NCI-H510A treated with DMSO at 0.1 percent for 48 hours (cell line): ENCODE results near the gene GPANK1.

Experiments used
- DNase-seq: peaks from one replicate; lab custom pipeline; 2025; lab: John Stamatoyannopoulos, UW

GPANK1 gene

DNA sequence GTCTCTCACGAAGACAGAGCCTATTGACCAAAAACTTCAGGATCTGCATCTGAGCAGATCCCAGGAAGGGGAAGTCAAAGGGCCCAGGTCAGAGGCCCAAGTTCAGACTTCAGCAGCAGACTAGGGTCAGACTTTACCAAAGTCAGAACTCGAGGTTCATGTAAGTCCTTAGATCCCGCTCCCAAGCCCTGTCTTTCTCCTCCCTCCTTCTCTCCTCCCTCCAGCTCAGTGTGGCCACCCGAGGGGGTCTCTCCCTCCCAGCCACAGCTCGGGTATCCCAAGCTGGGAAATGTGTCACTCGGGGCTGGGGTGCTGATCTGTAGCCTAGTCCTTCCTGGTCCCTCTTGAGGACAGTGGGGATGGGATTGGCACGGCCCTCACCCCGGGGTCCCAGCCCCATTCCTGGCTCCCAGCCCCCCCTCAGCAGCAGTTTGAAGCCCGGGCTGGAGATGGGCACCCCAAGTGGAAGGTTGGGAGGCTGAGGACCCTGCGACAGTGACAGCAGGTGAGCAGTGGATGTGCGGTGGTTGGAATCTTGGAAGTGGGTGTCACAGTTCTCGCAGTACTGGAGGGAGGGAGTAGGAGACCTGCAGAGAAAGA, 2.6 kb downstream of the GPANK1 start:
- no peak for DNase-seq

DNA sequence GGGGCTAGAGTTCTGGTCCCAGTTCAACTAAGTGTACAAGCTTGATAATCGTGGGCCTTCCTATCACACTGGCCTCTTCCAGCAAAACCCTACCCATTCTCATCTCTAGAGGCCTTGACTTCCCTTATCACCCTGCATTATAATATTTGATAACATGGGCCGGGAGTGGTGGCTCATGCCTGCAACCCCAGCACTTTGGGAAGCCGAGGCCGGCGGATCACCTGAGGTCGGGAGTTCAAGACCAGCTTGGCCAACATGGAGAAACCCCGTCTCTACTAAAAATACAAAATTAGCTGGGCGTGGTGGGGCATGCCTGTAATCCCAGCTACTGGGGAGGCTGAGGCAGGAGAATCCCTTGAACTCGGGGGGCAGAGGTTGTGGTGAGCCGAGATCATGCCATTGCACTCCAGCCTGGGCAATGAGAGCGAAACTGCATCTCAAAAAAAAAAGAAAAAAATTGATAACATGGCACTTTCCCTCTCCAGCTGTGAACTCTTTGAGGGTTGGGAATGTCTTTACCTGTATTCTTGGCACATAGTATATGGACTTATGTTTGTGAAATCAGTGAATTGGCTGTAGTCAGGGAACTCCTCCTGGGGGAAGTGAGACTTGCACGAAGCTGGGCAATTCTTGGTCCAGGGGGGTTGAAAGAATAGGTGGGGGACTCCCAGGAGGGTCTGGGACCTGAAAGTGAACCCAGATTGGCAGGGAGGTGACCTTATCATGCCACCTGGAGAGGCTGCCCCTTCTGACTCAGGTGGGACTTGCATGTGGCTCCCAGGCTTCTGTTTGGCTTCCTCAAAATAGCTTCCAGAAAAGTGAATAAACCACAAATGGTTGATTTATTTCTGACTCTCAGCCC, 3.3 kb downstream of the GPANK1 start:
- DNase-seq = no peak

DNA sequence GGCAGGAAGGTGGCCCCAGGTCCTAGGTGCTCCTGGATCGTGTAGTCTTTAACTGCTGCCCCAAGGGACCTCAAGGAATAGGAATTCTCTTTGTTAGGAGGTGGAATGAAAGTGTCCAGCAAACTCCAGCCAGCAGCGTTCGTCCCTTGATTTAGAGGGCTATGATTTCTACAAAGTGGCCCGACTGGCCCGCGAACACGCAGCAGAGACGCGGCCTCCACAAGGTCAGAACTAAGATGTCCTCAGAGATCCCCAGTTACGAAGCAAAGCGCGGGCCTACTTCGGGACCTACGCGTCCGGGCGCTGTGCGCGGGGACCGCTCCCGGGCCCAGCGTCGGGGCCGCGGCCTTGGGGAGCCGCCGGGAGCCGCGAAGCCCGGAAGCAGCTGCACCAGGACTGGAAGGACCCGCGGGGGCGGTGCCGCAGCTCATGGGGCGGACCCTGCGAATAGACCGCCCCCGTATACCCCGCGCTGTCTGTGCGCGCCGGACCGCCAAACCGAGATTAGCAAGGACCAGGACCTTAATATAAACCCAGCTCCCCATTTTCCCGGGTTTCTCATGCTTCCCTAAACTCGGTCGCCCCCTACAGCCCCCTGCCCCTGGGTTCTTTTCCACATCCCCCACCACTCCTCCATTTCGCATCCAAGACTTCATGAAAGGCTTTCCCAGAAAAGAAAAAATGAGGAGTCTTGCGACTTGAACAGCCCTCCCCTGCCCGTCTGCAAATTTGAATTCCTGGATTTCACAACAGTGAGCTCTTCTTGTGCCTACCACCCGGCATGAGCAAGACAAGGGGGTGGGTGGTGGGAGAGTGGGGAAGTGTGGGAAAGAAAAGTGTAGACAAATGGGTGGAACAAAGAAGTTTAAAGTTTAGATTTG, 4.2 kb downstream of the GPANK1 start, which contains the start of gene C6orf47:
Gene C6orf47 (minus strand): TSS at position 398 of the 881 bp plus-strand sequence. CDS start 831 bp downstream, outside the sequence.
- DNase-seq = peak; percentile 88

DNA sequence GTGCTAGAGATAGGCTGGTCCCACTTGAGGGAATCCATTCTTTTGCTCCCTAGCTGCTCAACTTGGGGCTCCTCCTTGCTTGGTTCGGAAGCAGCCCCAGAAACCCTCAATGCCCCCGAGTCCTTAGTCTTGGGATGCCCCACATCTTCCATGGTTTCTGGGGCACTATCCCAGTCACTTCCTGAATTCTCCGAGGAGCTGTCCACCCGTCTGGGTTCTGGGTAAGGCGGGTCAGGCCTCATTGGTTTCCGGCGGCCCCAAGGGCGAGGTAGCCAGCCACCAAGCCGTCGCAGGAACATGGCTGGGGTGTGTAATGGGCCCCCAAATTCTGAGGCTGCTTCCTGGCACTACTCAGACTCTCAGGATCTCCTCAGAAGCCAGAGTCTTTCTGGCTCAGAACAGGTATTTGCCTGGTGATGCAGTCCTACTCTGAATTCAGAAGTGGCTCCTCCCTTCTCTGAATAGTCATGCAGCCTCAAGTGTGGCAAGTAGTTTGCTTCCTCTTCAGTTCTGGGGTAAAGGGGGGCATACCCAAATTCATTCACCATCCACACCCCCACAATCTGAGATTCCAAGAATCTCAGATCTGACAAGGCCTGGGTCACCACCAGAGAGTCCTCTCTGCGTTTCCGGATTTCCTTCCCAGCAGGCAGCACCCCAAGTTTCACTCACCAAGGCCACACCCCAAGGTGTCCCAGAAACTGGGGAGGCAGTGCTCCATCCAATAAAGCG, 5.0 kb downstream of the GPANK1 start:
- DNase-seq = peak; percentile 30

DNA sequence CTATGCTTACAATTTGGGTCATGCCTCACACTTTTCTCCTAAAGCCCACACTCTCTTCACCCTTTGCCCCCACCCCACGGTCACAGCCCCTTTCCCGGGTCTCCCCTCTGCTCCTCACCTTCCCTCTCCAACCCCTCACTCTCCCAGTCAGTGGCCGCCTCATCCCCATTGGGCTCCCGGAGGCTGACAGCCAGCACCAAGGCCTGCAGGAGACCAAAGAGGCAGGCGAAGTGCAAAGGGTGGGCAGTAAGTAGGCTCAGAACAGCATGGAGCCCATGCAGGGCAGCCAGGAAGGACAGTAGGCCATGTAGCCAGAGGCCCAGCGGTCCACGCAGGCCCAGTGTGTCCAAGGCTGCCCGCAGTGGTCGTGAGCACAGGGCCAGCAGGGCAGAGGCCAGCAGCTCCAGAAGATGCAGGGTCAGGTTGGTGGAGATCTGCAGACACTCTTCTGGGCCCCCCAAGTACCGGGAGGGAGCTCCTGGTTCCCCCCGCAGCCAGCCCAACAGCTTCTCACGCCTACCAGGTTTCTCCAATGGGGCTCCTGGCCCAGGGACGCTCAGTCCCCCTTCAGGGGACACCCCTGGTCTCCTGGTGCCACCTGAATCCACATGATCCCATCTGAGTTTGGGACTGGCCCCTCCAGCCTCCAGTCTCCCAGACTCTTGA, 5.7 kb downstream of the GPANK1 start:
- no peak for DNase-seq

DNA sequence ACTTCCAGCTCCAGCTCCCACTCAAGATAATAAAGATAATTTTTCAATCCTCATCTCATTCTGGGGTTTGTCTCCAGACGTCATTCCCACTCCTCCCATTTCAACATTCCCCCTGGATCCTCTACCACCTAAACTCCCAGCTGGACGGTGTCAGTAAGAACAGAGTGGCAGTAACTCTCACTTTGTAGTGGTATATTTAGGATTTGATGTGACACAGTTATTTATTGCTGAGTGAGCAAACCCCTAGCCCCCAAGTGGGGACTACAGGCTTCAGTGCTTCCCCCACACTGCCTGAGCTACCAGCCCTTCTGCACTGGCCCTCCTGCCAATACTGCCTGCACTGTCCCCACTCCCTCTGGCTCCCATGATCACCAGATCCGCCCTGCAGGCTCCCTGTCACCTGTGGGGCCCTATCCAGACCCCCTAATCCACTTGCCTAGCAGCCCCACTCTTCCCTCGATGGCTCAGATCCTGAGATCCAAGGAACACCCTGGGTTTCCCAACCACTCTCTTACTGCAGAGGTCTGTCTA, 6.6 kb downstream of the GPANK1 start:
- no peak for DNase-seq

DNA sequence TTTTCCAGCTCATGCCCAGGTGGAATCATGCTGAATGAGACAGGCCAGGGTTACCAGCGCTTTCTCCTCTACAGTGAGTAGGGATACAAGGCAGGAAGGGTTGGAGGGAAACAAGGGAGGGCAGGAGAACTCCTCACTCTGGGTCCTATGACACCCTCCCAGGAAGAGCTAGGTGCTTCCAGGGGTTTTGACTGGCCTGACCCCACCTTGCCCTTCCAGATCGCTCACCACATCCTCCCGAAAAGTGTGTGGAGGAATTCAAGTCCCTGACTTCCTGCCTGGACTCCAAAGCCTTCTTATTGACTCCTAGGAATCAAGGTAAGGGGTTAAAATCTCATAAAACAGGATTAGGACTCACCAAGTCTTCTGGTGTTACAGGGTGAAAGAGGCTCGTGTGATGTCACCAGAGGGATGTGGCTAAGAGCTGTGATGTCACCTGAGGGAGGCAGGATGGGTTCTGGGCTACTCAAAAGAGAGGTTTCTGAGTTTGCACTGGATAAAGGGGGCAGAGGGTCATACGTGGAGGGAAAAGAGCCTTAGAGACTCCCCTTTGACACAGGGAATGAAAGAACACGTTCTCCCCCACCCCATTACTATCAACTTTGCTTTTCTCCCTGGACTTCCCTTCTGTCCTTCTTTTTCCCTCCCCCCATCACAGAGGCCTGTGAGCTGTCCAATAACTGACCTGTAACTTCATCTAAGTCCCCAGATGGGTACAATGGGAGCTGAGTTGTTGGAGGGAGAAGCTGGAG, 7.2 kb downstream of the GPANK1 start:
- no peak for DNase-seq

DNA sequence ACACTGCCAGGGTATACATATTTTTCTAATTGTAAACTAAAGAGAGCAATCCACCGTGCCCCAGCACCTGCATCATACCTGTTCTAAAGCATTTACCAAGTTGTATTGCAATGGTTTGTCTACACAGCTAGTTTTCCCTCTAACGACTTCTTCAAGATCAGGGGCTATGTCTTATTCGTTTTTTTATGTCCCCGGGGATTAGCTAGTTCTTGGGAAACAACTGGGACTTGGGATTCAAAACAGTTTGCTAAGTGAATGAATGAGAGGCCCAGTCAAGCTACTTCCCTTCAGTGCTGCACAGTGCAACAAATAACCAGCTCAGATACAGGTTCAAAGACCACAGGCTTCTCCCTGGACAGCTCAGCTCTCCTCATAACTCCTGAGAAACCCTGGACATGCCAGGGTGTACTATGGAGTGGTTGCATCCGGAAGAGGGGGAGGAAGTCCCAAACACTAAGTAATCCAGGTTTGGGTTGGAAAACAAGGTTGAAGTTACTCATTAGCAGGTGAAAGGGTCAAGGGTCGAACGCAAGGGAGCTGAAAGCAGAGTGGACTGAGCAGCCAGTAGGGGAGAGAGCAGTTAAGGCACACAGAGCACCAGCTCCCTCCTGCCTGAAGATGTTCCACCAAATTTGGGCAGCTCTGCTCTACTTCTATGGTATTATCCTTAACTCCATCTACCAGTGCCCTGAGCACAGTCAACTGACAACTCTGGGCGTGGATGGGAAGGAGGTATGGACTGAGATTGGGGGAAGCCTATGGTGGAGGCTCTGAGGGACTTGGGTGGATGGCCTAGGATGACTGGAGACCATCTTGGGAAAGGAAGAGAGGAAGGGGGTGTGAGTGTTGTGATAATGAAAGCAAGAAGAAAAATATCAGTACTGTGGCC, 9.2 kb downstream of the GPANK1 start, which contains the start of gene APOM:
Gene APOM (plus strand): TSS at position 546 of the 889 bp plus-strand sequence. CDS start 73 bp downstream, at position 619.
- DNase-seq = no peak

DNA sequence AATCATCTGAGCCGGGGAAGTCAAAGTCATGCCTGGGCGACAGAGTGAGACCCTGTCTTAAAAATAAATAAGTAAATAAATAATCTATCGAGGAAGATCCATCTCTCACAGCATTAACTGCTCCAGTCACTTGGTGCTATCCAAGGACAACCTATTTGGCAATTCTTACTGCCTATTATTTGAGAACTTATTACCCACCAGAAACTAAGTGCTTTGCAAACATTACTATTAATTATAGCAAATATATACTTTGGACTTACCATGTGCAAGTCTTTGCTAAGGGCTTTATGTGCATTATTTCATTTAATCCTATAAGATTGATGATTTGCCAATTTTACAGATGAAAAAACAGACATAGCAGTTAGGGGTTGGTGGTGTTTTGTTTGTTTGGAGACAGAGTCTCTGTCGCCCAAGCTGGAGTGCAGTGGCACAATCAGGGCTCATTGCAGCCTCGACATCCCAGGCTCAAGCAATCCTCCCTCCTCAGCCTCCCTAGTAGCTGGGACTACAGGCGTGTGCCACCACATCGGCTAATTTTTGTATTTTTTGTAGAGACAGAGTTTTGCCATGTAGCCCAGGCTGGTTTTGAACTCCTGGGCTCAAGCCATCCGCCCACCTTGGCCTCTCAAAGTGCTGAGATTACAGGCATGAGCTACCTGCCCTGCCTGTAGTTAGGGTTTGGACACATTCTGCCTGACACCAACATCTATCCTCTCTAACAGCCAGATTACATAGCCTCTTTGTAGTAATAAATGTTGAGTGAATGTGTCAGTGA, 10.0 kb downstream of the GPANK1 start:
- DNase-seq = no peak

DNA sequence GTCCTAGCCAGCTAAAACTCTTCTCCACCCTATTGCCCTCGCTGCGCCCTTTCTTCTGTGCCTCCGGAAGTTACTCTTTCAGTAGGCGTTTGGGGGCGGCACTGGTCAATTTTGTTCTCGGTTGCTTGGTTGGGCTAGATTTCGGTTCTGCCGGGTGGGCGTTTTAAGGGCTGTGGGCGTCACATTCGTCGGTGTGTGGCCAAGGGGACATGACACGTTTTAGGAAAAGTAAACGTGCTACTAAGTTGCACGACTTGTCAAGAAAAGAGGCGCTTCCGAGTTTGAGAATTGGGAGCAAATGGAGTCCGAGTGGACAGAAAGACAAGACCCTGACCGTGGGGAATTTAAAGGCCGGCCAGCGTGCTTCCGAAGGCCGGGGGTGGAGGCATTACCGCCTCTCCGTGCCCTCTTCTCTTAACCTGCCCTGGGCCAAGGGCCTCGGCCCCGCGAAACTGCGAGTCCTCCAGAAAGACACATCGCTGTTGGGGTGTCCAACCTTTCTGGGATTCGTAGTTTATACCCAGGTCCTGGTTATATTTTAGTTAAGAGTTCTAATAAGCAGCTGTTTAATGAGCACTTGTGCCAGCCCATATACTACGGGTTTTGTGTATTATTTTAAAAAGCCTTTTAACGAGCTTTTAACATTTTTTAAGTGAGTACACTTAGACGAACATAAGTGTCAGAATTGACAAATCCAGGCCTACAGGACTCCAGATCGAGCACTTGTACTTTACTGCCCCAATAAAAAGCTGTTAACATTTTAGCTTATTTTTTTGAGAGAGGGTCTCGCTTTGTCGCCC, 11.7 kb downstream of the GPANK1 start:
- no peak for DNase-seq

DNA sequence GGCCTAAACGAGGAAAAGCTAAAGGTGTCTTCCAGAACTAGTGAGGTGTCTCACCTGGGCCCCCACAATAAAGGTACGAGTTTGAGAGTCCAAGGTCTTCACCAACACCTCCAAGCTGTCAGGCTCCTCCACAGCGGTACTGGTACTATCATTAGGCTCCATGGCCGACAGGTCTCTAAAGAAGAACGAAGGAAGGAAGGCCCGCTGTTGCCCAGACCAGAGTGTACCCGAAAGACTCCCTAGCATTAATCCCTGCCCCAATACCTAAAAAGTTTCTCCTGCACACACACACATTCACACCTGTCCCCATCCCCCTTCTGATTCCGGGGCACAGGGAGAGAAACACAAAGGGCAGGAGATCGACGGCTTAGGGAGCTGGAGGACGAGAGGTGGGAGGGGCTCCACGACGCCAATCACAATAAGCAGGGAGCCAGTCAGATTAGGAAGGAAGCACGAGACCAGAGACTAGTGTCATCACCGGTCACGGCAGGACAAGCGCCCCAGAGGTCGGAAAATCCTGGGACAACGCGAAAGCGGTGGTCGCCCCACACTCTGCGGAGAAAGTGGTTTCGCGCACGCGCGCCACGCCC, 13.1 kb downstream of the GPANK1 start:
- DNase-seq = peak; percentile 83

DNA sequence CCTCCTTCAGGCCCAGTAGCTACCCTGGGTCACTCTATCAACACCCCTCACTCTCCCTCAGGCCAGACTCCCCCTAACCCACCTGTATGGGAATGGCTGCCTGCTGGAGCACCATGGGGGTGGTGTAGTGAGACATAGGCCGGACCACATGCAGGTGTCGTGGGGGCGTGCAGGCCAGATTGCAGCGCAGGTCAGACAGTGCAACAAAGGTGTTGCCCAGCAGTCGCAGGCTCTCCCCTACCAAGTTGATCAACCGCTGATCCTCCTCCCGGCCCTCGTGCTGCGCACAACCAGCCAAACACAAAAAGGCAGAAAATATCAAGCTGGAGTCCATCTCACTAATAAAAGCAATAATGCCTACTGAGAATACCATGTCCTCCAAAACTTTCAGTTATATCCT, 19.5 kb downstream of the GPANK1 start:
- no peak for DNase-seq

DNA sequence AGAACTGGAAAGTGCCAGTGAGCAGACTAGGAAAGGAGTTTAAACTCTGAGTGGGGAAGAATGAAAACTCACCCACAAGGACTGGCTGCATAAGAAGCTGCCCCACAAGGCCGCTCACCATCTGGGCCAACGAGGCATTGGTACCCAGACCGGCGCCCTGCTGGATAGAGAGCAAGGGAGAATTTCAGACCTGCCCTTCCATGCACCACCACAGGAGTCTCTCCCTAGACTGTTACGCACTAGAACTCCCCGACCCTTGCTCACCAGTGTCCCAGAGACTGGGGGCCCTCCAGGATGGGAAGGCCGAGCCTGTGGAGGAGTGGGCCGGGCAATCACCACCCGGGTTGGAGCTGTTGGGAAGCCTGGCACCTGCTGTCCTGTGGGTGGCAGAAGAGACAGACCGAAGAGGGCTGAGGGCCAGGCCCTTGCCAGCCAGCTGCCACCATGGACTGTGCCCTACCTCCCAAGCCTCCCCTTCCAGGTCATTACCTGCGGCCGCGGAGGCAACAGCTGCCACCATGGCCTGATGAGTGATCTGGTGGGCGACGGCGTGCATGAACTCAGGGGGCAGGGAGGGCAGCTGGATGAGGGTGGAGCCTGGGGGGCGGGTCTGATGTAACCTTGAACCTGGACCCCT, 20.9 kb downstream of the GPANK1 start:
- no peak for DNase-seq

DNA sequence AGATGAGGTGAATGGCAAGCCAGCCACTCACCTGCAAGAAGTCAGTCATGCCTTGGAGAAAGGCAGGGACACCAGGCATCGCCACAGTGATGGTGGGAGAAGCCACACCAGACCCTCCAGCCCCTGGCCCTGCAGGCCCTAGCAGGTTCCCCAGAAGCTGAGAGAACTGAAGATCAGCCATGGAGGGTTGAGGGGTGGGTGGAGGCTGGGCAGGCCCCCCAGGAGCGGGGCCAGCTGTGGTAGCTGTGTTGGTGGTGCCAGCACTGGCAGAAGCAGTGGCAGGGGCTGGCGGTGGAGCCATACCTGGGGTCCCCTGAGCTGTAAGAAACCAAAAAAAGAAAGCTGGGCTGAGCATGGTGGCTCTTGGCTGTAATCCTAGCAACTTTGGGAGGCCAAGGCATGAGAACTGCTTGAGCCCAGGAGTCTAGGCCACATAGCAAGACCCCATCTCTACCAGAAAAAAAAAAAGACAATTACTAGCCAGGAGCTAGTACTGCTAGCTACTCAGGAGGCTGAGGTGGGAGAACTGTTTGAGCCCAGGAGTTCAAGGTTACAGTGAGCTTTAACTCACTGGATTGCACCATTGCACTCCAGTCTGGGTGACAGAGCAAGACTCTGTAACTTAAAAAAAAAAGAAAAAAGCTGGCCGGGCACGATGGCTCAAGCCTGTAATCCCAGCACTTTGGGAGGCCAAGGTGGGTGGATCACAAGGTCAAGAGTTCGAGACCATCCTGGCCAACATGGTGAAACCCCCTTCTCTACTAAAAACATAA, 21.8 kb downstream of the GPANK1 start:
- DNase-seq = no peak

DNA sequence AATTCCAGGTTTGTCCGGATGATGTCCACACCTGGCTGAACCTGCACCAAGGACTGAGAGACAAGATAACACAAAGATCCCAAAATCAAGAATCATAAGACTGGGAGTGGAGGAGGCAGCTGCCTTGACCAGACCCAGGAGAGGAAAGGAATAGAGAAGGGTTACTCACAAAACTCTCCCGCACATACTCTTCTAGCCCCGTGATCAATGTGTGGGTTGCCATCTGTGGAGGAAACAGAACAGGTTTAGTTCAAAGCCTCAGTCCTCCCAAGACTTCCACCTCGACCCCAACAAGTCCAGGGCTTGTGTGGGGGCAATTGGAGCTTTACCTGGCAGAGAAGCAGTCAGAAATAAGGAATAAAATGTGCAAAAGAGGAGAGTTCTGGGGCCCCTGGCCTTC, 23.4 kb downstream of the GPANK1 start:
- DNase-seq = no peak

DNA sequence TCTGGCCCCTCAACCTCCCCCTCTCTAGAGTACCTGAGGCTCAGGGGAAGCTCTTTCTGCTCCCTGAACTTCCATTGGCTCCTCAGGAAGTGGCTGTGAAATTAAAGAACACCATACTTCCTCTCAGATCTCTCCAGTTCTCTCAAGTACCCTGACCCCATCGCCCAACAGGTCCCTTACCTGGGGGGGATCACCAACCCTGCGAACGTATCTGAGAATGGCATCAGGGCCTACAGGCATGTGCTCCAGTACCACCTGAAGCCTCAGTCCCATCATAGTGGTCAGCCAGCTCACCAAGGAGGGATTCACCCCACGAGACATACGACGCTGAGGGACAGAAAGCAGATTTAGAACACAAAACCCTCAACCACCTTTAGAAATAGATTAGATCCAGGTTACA, 24.2 kb downstream of the GPANK1 start:
- no peak for DNase-seq
